ENCODE measurements around the gene FER1L5.

DNA sequence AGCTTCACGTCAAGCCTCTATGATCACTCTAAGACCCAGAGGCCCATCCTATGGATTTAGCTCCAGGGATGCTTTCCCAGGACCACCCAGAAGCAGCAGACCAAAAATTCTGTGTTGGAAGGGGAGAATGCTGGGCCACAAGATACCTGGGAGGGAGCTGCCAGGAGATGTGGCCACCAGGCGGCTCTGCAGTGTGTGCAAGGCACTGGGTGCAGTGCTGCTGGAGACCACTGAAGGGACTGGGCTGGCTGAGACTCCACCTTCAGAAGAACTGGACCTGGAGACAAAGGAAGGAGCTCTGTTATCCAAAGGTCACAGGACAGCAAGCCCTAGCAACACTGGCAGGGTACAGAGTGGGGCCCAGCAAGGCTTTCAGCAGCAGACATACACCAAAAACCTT lies 38.5 kb upstream of the FER1L5 start:
- TF ChIP-seq, protein P1, sequence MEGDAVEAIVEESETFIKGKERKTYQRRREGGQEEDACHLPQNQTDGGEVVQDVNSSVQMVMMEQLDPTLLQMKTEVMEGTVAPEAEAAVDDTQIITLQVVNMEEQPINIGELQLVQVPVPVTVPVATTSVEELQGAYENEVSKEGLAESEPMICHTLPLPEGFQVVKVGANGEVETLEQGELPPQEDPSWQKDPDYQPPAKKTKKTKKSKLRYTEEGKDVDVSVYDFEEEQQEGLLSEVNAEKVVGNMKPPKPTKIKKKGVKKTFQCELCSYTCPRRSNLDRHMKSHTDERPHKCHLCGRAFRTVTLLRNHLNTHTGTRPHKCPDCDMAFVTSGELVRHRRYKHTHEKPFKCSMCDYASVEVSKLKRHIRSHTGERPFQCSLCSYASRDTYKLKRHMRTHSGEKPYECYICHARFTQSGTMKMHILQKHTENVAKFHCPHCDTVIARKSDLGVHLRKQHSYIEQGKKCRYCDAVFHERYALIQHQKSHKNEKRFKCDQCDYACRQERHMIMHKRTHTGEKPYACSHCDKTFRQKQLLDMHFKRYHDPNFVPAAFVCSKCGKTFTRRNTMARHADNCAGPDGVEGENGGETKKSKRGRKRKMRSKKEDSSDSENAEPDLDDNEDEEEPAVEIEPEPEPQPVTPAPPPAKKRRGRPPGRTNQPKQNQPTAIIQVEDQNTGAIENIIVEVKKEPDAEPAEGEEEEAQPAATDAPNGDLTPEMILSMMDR (conservative IDR thresholded peaks at IDR 0.05; ENCODE audit: low read depth in 2 of 2), result peak; percentile 30 to 35; a peak in 3 of 4 replicates
- TF ChIP-seq POLR2AphosphoS5 (IDR thresholded peaks at IDR 0.05; ENCODE audit: low read depth) (no peak), JUNB (IDR thresholded peaks at IDR 0.05; ENCODE audit: unreplicated experiment) (no peak), EZH2 (IDR thresholded peaks at IDR 0.05; ENCODE audit: low read depth, unreplicated experiment) (no peak), EZH2phosphoT487 (IDR thresholded peaks at IDR 0.05; ENCODE audit: unreplicated experiment) (no peak), ZNF114 (CRISPR knock-in tag; IDR thresholded peaks at IDR 0.05) (no peak), ZNF331 (CRISPR knock-in tag; IDR thresholded peaks at IDR 0.05; ENCODE audit: low read depth) (no peak), CREB1 (CRISPR knock-in tag; IDR thresholded peaks at IDR 0.05; ENCODE audit: low read depth) (no peak), STAT1 (IDR thresholded peaks at IDR 0.05; ENCODE audit: unreplicated experiment) (no peak), NANOG (IDR thresholded peaks at IDR 0.05; ENCODE audit: borderline replicate concordance) (no peak)
- TF ChIP-seq, protein P2, sequence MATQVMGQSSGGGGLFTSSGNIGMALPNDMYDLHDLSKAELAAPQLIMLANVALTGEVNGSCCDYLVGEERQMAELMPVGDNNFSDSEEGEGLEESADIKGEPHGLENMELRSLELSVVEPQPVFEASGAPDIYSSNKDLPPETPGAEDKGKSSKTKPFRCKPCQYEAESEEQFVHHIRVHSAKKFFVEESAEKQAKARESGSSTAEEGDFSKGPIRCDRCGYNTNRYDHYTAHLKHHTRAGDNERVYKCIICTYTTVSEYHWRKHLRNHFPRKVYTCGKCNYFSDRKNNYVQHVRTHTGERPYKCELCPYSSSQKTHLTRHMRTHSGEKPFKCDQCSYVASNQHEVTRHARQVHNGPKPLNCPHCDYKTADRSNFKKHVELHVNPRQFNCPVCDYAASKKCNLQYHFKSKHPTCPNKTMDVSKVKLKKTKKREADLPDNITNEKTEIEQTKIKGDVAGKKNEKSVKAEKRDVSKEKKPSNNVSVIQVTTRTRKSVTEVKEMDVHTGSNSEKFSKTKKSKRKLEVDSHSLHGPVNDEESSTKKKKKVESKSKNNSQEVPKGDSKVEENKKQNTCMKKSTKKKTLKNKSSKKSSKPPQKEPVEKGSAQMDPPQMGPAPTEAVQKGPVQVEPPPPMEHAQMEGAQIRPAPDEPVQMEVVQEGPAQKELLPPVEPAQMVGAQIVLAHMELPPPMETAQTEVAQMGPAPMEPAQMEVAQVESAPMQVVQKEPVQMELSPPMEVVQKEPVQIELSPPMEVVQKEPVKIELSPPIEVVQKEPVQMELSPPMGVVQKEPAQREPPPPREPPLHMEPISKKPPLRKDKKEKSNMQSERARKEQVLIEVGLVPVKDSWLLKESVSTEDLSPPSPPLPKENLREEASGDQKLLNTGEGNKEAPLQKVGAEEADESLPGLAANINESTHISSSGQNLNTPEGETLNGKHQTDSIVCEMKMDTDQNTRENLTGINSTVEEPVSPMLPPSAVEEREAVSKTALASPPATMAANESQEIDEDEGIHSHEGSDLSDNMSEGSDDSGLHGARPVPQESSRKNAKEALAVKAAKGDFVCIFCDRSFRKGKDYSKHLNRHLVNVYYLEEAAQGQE (IDR thresholded peaks at IDR 0.05; ENCODE audit: unreplicated experiment), result no peak
- TF ChIP-seq, protein P3, sequence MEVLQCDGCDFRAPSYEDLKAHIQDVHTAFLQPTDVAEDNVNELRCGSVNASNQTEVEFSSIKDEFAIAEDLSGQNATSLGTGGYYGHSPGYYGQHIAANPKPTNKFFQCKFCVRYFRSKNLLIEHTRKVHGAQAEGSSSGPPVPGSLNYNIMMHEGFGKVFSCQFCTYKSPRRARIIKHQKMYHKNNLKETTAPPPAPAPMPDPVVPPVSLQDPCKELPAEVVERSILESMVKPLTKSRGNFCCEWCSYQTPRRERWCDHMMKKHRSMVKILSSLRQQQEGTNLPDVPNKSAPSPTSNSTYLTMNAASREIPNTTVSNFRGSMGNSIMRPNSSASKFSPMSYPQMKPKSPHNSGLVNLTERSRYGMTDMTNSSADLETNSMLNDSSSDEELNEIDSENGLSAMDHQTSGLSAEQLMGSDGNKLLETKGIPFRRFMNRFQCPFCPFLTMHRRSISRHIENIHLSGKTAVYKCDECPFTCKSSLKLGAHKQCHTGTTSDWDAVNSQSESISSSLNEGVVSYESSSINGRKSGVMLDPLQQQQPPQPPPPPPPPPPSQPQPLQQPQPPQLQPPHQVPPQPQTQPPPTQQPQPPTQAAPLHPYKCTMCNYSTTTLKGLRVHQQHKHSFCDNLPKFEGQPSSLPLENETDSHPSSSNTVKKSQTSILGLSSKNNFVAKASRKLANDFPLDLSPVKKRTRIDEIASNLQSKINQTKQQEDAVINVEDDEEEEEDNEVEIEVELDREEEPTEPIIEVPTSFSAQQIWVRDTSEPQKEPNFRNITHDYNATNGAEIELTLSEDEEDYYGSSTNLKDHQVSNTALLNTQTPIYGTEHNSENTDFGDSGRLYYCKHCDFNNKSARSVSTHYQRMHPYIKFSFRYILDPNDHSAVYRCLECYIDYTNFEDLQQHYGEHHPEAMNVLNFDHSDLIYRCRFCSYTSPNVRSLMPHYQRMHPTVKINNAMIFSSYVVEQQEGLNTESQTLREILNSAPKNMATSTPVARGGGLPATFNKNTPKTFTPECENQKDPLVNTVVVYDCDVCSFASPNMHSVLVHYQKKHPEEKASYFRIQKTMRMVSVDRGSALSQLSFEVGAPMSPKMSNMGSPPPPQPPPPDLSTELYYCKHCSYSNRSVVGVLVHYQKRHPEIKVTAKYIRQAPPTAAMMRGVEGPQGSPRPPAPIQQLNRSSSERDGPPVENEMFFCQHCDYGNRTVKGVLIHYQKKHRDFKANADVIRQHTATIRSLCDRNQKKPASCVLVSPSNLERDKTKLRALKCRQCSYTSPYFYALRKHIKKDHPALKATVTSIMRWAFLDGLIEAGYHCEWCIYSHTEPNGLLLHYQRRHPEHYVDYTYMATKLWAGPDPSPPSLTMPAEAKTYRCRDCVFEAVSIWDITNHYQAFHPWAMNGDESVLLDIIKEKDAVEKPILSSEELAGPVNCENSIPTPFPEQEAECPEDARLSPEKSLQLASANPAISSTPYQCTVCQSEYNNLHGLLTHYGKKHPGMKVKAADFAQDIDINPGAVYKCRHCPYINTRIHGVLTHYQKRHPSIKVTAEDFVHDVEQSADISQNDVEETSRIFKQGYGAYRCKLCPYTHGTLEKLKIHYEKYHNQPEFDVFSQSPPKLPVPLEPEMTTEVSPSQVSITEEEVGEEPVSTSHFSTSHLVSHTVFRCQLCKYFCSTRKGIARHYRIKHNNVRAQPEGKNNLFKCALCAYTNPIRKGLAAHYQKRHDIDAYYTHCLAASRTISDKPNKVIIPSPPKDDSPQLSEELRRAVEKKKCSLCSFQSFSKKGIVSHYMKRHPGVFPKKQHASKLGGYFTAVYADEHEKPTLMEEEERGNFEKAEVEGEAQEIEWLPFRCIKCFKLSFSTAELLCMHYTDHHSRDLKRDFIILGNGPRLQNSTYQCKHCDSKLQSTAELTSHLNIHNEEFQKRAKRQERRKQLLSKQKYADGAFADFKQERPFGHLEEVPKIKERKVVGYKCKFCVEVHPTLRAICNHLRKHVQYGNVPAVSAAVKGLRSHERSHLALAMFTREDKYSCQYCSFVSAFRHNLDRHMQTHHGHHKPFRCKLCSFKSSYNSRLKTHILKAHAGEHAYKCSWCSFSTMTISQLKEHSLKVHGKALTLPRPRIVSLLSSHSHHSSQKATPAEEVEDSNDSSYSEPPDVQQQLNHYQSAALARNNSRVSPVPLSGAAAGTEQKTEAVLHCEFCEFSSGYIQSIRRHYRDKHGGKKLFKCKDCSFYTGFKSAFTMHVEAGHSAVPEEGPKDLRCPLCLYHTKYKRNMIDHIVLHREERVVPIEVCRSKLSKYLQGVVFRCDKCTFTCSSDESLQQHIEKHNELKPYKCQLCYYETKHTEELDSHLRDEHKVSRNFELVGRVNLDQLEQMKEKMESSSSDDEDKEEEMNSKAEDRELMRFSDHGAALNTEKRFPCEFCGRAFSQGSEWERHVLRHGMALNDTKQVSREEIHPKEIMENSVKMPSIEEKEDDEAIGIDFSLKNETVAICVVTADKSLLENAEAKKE (CRISPR knock-in tag; IDR thresholded peaks at IDR 0.05), result no peak
